GM23248 (cell line): ENCODE data around the gene FAM180B. TPM values are rescaled to one million over a fixed set of nuclear protein-coding genes. Genes with fewer than 3 reads are reported as not detected.
"Not testable (repeated sequence)": the region's sequence is repeated elsewhere in the genome, so short reads cannot be mapped to it uniquely, and the experiment has no call there.

Experiments used
- DNase-seq: peaks from one replicate; pipeline ENCODE4 v3.0.0-alpha.2; 2015
- H2AFZ ChIP-seq: fragments of 200-600 bp; sonication (generic); 2 replicates; pipeline ENCODE4 v1.6.1; 2016; ENCODE audit warnings: antibody characterized with exemption
- H3F3A ChIP-seq: fragments of 200-600 bp; sonication (generic); 2 replicates; pipeline ENCODE4 v1.6.1; 2016; ENCODE audit warnings: mild to moderate bottlenecking, antibody characterized with exemption, mixed run types; ENCODE audit not compliant: insufficient read depth
- H3K27ac ChIP-seq: fragments of 200-600 bp; sonication (generic); 2 replicates; pipeline ENCODE4 v1.5.1; 2016; ENCODE audit warnings: mild to moderate bottlenecking
- H3K27me3 ChIP-seq: fragments of 200-600 bp; sonication (generic); replicated peaks from 2 replicates; pipeline ENCODE4 v1.6.1; 2016; ENCODE audit warnings: mild to moderate bottlenecking; ENCODE audit not compliant: insufficient read depth
- H3K36me3 ChIP-seq: fragments of 200-600 bp; sonication (generic); 2 replicates; pipeline ENCODE4 v1.6.1; 2016; ENCODE audit warnings: low read depth, mild to moderate bottlenecking
- H3K4me1 ChIP-seq: fragments of 200-600 bp; sonication (generic); 2 replicates; pipeline ENCODE4 v1.6.1; 2016; ENCODE audit warnings: mild to moderate bottlenecking; ENCODE audit not compliant: insufficient read depth
- H3K4me2 ChIP-seq: fragments of 200-600 bp; sonication (generic); one replicate; pipeline ENCODE4 v1.6.1; 2016; ENCODE audit warnings: mild to moderate bottlenecking; ENCODE audit not compliant: unreplicated experiment
- H3K4me3 ChIP-seq: fragments of 200-600 bp; sonication (generic); 2 replicates; pipeline ENCODE4 v1.5.1; 2016; ENCODE audit warnings: mild to moderate bottlenecking
- H3K79me2 ChIP-seq: fragments of 200-600 bp; sonication (generic); 2 replicates; pipeline ENCODE4 v1.6.1; 2016; ENCODE audit warnings: mild to moderate bottlenecking; ENCODE audit not compliant: insufficient read depth
- H3K9ac ChIP-seq: fragments of 200-600 bp; sonication (generic); 2 replicates; pipeline ENCODE4 v1.6.1; 2016; ENCODE audit warnings: mild to moderate bottlenecking
- H3K9me2 ChIP-seq: fragments of 200-600 bp; sonication (generic); 2 replicates; pipeline ENCODE4 v1.6.1; 2016; ENCODE audit warnings: mixed run types, mild to moderate bottlenecking, moderate library complexity; ENCODE audit not compliant: insufficient read depth
- H3K9me3 ChIP-seq: fragments of 200-600 bp; sonication (generic); one replicate; pipeline ENCODE4 v1.6.1; 2017; ENCODE audit warnings: low read depth
- H4K20me1 ChIP-seq: fragments of 200-600 bp; sonication (generic); 2 replicates; pipeline ENCODE4 v1.6.0; 2016; ENCODE audit not compliant: insufficient read depth
- EZH2 ChIP-seq: fragments of 200-600 bp; sonication (generic); IDR thresholded peaks from 2 replicates; pipeline ENCODE4 v1.6.1; 2018; ENCODE audit warnings: antibody characterized with exemption, mild to moderate bottlenecking; ENCODE audit not compliant: insufficient read depth, poor library complexity, severe bottlenecking
- EZH2phosphoT487 ChIP-seq: fragments of 200-600 bp; sonication (generic); IDR thresholded peaks from 2 replicates; pipeline ENCODE4 v1.6.1; 2018; ENCODE audit warnings: antibody characterized with exemption, moderate library complexity, mild to moderate bottlenecking, low read depth; ENCODE audit not compliant: insufficient read depth
- WGBS, 2 experiments: methylation state at CpG; one replicate each; pipeline ENCODE4 v1.1.6; 2015 to 2017; ENCODE audit warnings: low lambda C conversion rate in 2 of 2, low coverage in 1 of 2; ENCODE audit errors: missing lambda C conversion rate in 2 of 2; 5-methylcytosine and 5-hydroxymethylcytosine counted together
- in situ Hi-C: fragments of 300-500 bp; cut with MboI; formaldehyde crosslinking; loops from 2 replicates; pipeline ENCODE4 v1.15.0; 2020
- polyA plus RNA-seq: library from polyadenylated mRNA; unstranded; fragments of >200 nt; fragmentation: Nextera tagmentation; extraction: Ambion mirVana; gene quantifications from 2 replicates; pipeline ENCODE4 v1.2.1, GENCODE V29; 2016
- total RNA-seq: library from RNA; depleted of rRNA; stranded (reverse); fragments of >200 nt; shearing (Covaris generic); gene quantifications from 2 replicates; pipeline ENCODE4 v1.2.3, GENCODE V29; 2014

FAM180B gene
- total and polyA plus RNA-seq, 2 experiments from 2014 or later, result not detected

DNA sequence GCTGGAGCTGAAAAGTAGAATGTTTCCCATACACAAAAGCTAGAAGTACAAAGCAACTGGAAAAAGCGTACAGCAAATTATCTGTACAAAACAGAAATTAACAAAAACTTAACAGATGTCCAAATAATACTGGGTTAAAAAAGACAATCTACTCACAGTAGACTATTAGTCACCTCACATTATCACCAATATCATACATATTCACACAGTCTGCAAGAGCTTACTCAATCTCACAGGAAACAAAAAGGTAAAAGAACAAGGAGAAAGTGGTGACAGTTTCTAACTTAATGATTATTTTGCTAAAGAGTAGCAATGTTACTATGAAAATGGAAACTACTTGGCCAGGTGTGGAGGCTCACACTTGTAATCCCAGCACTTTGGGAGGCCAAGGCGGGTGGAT is 45.4 kb upstream of the FAM180B start:
- no peak for DNase-seq
- Histone ChIP-seq H3K27ac (peak overlapping the region; percentile 57; the same call in 1 of the 2 replicates), H3K4me3 (no peak overlapping the region), H3K4me1 (peaks cover 25% of the 10 kb centered on the region), H3K79me2 (peaks cover 95% of the 10 kb centered on the region), H3K4me2 (peak overlapping the region; percentile 78), H3K36me3 (no peaks in the 10 kb centered on the region), H2AFZ (no peak overlapping the region), H4K20me1 (peaks cover 61% of the 10 kb centered on the region), H3K9ac (no peak overlapping the region), H3K9me2 (no peaks in the 10 kb centered on the region), H3K27me3 (no peaks in the 10 kb centered on the region), H3F3A (peaks cover 38% of the 10 kb centered on the region), H3K9me3 (no peaks in the 10 kb centered on the region)
- in situ Hi-C loops, result no loop called here
- WGBS, 2 experiments, result 98 to 100% methylated on average over 2 of the region's 2 CpGs
- no peak for TF ChIP-seq EZH2phosphoT487
- TF ChIP-seq EZH2, result no peak

DNA sequence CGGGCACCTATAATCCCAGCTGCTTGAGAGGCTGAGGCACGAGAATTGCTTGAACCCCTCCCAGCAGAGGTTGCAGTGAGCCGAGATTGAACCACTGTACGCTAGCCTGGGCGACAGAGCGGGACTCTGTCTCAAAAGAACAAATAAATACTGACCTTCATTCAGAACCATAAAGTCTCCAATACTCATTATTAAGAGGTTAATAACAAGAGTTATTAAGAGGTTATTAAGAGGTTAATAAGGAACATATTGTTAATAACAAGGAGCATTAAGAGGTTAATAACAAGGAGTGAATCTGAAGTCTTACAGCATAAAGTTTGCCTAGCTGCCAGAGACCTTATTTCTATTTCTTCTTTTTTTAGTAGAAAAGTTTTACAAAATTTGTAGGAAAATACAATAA is 41.2 kb upstream of the FAM180B start:
- WGBS, 2 experiments, result 95 to 100% methylated on average over 6 of the region's 6 CpGs
- H4K20me1 ChIP-seq, result peaks cover 57% of the 10 kb centered on the region
- DNase-seq, result no peak
- no peaks in the 10 kb centered on the region for H3K9me3 ChIP-seq
- no peak overlapping the region for H3K4me2 ChIP-seq
- H3K36me3 ChIP-seq, result no peaks in the 10 kb centered on the region
- peaks cover 17% of the 10 kb centered on the region for H3F3A ChIP-seq
- H3K9me2 ChIP-seq, result no peaks in the 10 kb centered on the region
- TF ChIP-seq EZH2phosphoT487 (no peak), EZH2 (no peak)
- peaks cover 23% of the 10 kb centered on the region for H3K4me1 ChIP-seq
- no peak overlapping the region for H3K27ac ChIP-seq
- peaks cover 98% of the 10 kb centered on the region for H3K79me2 ChIP-seq
- H2AFZ ChIP-seq, result no peak overlapping the region
- in situ Hi-C loops, result no loop called here
- H3K27me3 ChIP-seq, result no peaks in the 10 kb centered on the region
- no peak overlapping the region for H3K9ac ChIP-seq
- no peak overlapping the region for H3K4me3 ChIP-seq

DNA sequence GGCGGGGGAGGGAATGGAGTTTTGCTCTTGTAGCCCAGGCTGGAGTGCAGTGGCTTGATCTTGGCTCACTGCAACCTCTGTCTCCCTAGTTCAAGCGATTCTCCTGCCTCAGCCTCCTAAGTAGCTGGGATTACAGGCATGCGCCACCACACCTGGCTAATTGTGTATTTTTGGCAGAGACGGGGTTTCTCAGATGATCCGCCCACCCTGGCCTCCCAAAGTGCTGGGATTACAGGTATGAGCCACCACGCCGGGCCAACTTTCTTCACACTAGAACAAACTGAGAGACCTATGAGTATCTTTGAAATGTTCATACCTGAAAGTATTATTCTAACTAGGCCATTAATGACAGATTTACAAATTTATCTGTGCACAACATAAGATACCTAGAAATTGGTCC is 40.2 kb upstream of the FAM180B start:
- H3K9me3 ChIP-seq, H2AFZ ChIP-seq, H3K4me2 ChIP-seq, H3K36me3 ChIP-seq, DNase-seq, H3K9me2 ChIP-seq, H3K27ac ChIP-seq, in situ Hi-C loops, H3K4me3 ChIP-seq, H3K27me3 ChIP-seq, H3K9ac ChIP-seq: not testable (repeated sequence)
- 85 to 89% methylated on average over 5 to 7 of the region's 7 CpGs for WGBS, 2 experiments
- H3K4me1 ChIP-seq, result peaks cover 23% of the 10 kb centered on the region
- peaks cover 53% of the 10 kb centered on the region for H4K20me1 ChIP-seq
- peaks cover 100% of the 10 kb centered on the region for H3K79me2 ChIP-seq
- peaks cover 12% of the 10 kb centered on the region for H3F3A ChIP-seq

DNA sequence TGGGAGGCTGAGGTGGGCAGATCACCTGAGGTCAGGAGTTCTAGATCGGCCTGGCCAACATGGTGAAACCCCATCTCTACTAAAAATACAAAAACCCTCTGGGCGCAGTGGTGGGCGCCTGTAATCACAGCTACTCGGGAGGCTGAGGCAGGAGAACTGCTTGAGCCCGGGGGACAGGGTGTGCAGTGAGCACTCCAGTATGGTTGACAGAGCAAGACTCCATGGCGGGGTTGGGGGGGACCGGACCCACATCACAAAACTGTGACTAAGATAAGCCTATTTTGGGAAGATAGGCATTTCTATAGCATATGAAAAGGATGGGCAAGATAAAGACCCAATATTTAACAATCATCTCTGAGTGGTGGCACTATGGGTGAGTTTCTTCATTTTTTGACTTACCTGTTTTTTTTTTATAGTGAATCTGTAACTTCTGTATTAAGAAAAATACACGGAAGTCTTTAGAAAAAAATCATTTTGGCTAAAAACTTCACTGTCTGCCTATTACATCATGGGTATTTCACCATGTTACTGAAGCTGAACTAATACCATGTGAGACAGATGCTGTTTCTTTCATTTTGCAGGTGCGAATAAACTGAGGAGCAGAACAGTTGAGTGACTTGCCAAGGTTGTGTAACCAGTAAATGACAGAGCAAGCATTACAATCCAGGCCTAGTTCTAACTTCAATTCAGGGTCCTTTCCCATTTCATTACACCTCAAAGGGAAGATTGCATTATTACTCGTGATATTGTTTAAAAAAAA is 36.0 kb upstream of the FAM180B start:
- peaks cover 73% of the 10 kb centered on the region for H3K79me2 ChIP-seq
- peak overlapping the region; percentile 84 for H3K27ac ChIP-seq
- no peaks in the 10 kb centered on the region for H3K9me3 ChIP-seq
- H3K9me2 ChIP-seq, result no peaks in the 10 kb centered on the region
- H3K4me1 ChIP-seq, result peaks cover 27% of the 10 kb centered on the region
- H2AFZ ChIP-seq, result no peak overlapping the region
- peak overlapping the region; percentile 97 for H3K4me3 ChIP-seq
- peaks cover 22% of the 10 kb centered on the region for H3F3A ChIP-seq
- H4K20me1 ChIP-seq, result peaks cover 26% of the 10 kb centered on the region; the same call in 1 of the 2 replicates
- no peaks in the 10 kb centered on the region for H3K36me3 ChIP-seq
- in situ Hi-C loops, result no loop called here
- no peak for TF ChIP-seq EZH2
- no peak for TF ChIP-seq EZH2phosphoT487
- peak; percentile 24 for DNase-seq
- peak overlapping the region; percentile 93; the same call in 1 of the 2 replicates for H3K9ac ChIP-seq
- 83 to 84% methylated on average over 10 of the region's 10 CpGs for WGBS, 2 experiments
- no peaks in the 10 kb centered on the region for H3K27me3 ChIP-seq
- H3K4me2 ChIP-seq, result peak overlapping the region; percentile 79
